ENCODE results near the gene KRTAP4-12.
"Not testable (repeated sequence)": the region's sequence is repeated elsewhere in the genome, so short reads cannot be mapped to it uniquely, and the experiment has no call there.

The KRTAP4-12 gene

DNA sequence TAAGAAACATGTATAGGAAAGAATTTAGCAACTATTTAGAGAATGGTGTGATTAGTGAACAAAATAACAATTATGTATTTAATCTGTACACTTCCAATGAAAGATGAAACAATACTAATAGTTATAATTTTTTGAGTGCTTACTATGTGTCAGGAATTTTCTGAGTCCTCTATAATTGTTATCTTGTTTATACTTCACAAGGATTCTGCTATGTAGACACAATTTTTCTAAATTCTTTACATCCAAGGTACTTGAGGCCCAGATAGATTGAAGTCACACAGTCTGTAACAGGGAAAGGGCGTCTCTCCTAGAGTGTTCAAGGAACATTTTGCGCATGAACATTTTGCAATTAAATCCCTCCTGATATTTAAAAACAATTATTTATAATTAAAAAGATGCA lies 1.1 kb upstream of the KRTAP4-12 start:
- no peak for DNase-seq

DNA sequence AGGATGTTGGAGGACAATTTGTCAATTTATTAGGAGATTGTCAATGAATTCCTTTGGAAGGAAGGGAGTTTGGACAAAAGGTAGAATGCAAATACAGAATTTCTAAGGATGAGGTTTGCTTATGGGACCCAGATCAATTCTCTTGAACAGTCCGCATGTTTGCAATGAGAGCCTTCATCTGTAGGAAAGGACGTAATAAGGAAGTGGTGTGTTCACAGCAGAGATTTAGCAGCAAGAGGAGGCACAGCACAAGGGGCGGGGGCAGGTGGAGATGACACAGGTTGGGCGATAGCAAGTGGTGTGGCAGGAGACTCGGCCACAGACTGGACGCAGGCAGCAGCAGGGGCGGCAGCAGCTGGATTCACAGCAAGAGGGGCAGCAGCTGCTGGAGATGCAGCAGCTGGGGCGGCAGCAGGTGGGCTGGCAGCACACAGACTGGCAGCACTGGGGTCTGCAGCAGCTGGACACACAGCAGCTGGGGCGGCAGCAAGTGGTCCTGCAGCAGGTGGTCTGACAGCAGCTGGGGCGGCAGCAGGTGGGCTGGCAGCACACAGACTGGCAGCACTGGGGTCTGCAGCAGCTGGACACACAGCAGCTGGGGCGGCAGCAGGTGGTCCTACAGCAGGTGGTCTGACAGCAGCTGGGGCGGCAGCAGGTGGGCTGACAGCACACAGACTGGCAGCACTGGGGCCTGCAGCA lies 541 bp downstream of the KRTAP4-12 start:
- not testable (repeated sequence) for DNase-seq

DNA sequence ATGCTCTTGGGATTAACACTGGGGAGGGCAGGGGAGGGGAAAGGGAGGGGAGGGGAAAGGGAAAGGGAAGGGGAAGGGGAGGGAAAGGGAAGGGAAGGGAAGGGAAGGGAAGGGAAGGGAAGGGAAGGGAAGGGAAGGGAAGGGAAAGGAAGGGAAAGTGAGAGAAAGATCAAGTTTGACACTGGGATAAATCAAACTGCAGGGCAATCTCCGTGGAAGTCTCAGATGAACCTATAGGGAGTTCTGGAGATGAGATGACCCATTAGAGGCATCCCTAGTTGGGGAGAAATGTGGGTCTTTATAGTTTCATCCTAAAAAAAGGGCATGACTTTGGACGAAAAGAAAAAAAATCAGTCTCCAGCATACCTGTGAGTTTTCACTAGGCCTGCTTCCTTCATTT lies 2.2 kb downstream of the KRTAP4-12 start:
- no peak for DNase-seq

DNA sequence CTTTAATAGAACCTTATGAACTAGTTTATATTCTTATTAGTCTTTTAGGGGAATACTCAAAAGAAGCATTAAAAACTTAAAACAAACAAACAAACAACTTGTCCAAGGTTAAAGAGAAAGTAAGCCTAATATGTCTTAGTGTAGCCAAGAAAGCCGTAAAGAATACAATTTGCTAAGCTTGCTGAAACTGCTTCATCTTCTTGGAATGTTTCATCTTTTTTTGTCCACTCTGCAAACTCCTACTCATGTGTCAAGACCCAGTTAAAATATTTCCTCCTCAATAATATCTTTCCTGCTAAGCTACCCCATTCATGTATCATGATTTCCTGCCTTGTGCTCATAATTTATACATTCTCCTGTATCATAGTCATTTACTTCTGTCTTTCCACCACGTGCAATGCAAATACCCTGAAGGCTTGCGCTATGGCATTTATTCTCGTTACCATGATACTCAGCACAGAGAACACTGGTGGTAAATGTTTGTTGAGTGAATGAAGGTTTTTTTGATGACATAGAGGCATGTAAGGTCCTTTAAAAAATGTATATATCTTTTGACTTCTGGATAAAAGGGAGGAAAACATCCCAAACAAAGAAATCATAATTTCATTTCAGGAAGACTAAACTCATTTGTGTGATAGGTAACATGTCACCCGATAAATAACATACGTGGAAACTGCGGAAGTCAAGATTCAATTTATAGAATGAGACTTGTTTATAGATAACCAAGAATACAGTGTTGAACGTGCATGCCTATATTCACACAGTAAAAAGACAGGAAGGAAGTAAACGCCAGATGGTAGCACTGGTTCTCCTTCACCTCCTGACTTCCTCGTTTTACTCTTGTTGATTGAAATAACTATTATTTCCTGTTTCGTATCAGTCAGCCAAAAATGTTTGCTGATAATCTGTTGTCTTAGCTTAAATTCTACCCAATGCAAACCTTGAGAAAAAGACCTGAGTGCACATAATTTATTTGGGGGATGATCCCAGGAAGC lies 4.0 kb downstream of the KRTAP4-12 start:
- not testable (repeated sequence) for DNase-seq

GRCh38 chr17:41118721-41119120 lies 5.3 kb downstream of the KRTAP4-12 start:
- DNase-seq, result no peak

DNA sequence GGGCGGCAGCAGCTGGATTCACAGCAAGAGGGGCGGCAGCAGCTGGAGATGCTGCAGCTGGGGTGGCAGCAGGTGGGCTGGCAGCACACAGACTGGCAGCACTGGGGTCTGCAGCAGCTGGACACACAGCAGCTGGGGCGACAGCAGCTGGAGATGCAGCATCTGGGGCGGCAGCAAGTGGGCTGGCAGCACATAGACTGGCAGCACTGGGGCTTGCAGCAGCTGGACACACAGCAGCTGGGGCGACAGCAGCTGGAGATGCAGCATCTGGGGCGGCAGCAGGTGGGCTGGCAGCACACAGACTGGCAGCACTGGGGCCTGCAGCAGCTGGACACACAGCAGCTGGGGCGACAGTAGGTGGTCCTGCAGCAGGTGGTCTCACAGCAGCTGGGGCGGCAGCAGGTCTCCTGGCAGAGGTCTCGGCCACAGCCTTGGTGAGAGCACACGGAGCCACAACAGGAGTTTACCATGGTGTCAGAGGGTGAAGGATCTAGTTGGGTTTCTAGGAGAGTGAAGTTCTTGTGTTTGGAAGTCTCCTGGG lies 6.1 kb downstream of the KRTAP4-12 start, which contains the start of gene KRTAP4-11:
Gene KRTAP4-11, minus strand, starts transcription at position 528 of the 541 bp plus-strand sequence. Its CDS starts 58 bp downstream, at position 470.
- peak; percentile 2 for DNase-seq

DNA sequence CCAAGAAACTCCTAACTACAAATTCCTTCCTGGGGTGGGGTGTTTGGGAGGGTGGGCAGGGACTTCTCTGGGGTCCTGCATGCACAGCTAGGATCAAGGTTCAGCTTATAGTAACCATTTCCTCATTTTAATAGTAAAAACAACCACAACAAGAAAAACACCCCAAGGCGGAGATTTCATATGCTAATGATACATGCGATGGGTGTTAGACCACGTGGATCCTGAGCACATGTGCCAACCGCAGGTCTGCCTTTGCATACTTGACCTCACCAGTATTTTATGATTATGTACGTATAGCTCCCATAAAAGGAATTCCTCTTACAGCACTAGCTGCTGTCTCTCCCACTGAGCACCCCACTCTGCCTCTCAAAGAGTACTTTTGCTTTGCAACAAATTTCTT lies 7.7 kb downstream of the KRTAP4-12 start:
- no peak for DNase-seq

DNA sequence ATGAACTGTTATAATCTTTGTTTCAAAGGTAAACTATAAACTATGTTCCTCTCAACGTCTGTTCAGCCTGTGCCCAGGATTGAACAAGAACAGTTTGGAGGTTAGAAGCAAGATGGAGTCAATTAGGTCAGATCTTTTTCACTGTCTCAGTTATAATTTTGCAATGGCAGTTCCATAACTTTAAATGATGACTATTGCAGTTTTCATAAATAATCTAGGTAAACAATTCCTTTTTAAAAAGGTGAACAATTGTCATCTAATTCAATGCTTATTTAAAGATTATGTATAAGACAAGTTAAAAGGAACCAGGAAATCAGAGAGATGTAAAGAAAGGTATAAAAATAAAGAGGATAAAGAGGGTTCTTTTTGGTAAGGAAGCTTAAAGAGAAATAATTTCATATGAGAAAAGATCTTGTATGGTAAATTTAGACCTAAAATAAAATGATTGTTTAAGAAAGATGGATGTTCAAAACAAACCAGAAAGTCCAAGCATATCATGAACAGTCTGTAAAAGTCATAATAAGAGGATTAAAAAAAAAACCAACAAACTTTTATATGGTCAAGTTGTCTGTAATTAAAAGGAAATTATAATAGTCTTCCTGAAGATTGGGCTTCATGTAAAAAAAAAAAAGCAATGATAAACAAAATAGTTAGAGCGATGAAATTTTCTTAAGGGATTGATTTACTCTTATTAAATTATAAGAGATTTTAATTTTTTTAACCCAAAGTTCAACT lies 12.7 kb downstream of the KRTAP4-12 start:
- no peak for DNase-seq

- not testable (repeated sequence) for DNase-seq
Measured at GRCh38 chr17:41108728-41109386, 15.1 kb downstream of the KRTAP4-12 start.

DNA sequence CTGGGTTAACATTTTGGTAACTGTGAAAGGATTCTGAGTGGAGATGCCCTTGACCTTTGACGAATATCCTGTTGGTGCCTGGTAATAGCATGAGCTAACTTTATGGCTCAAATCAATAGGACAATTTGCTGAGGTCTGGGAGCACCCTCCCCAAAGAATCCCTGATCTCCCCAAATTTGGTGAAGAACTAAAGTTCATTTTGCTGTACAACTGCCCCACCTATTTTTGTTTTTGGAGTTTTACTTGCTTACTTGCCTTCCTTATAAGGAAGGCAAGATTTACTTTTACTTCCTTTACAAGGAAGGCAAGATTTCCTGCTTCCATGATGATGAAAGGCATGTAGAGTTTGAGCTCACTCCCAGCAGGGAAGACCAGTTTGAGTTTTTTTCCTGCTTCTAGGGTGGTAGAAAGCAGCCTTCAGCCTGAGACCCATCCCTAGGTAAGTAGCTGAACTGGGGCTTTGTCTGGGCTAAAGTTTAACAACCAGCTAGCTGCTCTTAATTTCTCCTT lies 16.0 kb downstream of the KRTAP4-12 start:
- DNase-seq, result no peak

- DNase-seq, result peak; percentile 23
Measured at GRCh38 chr17:41105347-41105746, 18.6 kb downstream of the KRTAP4-12 start, which contains the start of gene KRTAP4-9. KRTAP4-9 (plus strand) TSS chr17:41105389; CDS start chr17:41105389, 0 bp downstream.

DNA sequence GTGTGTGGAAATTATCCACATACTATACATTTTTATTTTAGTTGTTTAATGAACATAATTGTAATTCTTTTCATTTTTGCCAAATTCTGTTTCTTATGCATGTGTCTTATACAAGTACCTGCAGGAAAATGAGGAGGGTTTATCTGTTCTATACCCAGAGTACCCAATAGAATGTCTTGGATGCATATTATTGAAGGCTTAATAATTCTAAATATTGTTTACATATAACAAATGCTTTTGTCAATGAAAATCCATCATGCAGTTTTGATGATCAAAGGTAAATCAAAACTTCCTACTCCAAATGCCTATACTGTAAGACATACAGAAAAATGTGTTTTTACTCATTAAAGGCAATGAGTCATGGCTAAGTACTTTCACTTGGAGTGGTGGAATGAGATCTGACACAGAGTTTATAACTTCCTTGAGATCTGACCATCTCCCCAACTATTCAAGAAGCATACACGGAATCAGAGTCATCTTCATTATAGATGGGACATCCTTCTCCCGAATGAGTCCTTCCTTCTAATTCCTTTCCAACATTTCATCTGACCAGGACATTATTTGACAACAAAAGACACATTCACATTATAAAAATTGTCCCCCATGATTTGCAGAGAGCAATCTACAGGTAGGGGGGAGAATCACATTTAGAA lies 19.5 kb downstream of the KRTAP4-12 start:
- DNase-seq, result not testable (repeated sequence)

- DNase-seq, result no peak
Measured at GRCh38 chr17:41103896-41104295, 20.1 kb downstream of the KRTAP4-12 start.

- DNase-seq, result no peak
Measured at GRCh38 chr17:41101586-41102259, 22.3 kb downstream of the KRTAP4-12 start, which contains the start of gene KRTAP4-16. KRTAP4-16 (minus strand) TSS chr17:41102209; CDS start chr17:41102209, 0 bp downstream.

DNA sequence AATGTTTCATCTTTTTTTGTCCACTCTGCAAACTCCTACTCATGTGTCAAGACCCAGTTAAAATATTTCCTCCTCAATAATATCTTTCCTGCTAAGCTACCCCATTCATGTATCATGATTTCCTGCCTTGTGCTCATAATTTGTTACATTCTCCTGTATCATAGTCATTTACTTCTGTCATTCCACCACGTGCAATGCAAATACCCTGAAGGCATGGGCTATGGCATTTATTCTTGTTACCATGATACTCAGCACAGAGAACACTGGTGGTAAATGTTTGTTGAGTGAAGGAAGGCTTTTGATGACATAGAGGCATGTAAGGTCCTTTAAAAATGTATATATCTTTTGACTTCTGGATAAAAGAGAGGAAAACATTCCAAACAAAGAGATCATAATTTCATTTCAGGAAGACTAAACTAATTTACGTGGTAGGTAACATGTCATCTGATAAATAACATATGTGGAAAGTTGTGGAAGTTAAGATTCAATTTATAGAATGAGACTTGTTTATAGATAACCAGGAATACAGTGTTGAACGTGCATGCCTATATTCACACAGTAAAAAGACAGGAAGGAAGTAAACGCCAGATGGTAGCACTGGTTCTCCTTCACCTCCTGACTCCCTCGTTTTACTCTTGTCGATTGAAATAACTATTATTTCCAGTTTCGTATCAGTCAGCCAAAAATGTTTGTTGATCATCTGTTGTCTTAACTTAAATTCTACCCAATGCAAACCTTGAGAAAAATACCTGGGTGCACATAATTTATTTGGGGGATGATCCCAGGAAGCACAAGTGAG lies 24.1 kb downstream of the KRTAP4-12 start:
- not testable (repeated sequence) for DNase-seq

DNA sequence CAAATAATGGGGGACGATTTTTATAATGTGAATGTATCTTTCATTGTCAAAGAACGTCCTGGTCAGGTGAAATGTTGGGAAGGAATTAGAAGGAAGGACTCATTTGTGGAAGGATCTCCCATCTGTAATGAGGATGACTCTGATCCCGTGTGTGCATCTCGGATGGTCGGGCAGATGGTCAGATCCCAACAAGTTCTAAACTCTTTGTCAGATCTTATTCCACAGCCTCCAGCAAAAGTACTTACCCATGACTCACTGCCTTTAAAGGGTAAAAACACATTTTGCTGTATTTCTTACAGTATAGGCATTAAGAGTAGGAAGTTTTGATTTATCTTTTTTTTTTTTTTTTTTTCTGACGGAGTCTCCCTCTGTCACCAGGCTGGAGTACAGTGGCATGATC lies 25.5 kb downstream of the KRTAP4-12 start:
- no peak for DNase-seq

- no peak for DNase-seq
Measured at GRCh38 chr17:41098042-41098441, 25.9 kb downstream of the KRTAP4-12 start, which contains the start of gene KRTAP4-8. KRTAP4-8 (minus strand) TSS chr17:41098142; CDS start chr17:41098084, 58 bp downstream.

- DNase-seq, result no peak
Measured at GRCh38 chr17:41096055-41096454, 27.9 kb downstream of the KRTAP4-12 start.

DNA sequence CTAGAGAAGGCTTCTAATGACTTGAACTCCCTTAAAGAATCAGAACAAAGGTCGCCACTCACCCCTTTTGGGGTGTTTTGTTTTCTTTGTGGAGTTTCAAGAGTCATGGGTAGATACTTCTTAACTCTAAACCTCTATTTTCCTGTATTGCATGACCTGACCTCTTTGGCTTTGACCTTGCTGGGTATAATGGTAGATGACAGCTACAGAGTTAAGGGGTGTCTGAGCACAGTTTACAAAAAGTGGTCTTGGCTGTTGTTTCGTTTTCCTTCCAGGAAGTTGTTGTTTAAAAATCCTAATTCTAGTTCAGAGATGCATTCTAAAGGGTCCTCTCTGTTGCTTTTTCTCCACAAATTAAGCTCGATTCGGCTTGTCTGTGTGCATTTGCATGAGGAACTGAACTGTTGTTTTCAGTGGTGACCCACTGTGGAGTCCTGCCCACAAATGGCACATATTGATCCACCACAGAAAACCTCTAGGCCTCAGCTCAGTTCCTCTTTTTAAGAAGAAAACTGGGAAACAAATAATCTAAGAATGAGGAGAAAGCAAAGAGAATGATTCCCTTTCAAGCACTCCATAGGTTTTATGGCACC lies 35.1 kb downstream of the KRTAP4-12 start:
- not testable (repeated sequence) for DNase-seq

Data from NCI-H146 (cell line).